Esophagus squamous epithelium (tissue), 4 donors: ENCODE results near the gene HS6ST2.

Experiments
- CTCF ChIP-seq, 6 experiments: fragments of 450-650 bp in 4 of 6; fragments of 200-600 bp in 2 of 6; sonication (generic) in 2 of 6; IDR thresholded peaks; one replicate each; pipeline ENCODE4 v1.5.1; 2016 to 2019; ENCODE audit warnings: antibody characterized with exemption in 6 of 6, mild to moderate bottlenecking in 4 of 6, moderate library complexity in 4 of 6
- POLR2A ChIP-seq, 4 donors: fragments of 450-650 bp; IDR thresholded peaks; one replicate each; pipeline ENCODE4 v1.6.1; 2017; ENCODE audit warnings: antibody characterized with exemption in 4 of 4, mild to moderate bottlenecking in 4 of 4, moderate library complexity in 3 of 4

- TF ChIP-seq CTCF (IDR thresholded peaks at IDR 0.05) (no peak), POLR2A (IDR thresholded peaks at IDR 0.05) (no peak)
Observed at GRCh38 chrX:132855780-132856341, 102.6 kb downstream of the HS6ST2 start.
